ENCODE data around the gene OR52M1.

- TF ChIP-seq, protein P1, sequence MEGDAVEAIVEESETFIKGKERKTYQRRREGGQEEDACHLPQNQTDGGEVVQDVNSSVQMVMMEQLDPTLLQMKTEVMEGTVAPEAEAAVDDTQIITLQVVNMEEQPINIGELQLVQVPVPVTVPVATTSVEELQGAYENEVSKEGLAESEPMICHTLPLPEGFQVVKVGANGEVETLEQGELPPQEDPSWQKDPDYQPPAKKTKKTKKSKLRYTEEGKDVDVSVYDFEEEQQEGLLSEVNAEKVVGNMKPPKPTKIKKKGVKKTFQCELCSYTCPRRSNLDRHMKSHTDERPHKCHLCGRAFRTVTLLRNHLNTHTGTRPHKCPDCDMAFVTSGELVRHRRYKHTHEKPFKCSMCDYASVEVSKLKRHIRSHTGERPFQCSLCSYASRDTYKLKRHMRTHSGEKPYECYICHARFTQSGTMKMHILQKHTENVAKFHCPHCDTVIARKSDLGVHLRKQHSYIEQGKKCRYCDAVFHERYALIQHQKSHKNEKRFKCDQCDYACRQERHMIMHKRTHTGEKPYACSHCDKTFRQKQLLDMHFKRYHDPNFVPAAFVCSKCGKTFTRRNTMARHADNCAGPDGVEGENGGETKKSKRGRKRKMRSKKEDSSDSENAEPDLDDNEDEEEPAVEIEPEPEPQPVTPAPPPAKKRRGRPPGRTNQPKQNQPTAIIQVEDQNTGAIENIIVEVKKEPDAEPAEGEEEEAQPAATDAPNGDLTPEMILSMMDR (IDR thresholded peaks at IDR 0.05) = no peak
- no peak for TF ChIP-seq POLR2A (IDR thresholded peaks at IDR 0.05)
Measured at GRCh38 chr11:4565371-4565770, 20.4 kb downstream of the OR52M1 start.

Data from adrenal gland (tissue), 5 donors.